BE2C (cell line): Measurements from ENCODE around the gene SCNN1B.

Source experiments
- DNase-seq: peaks from one replicate; pipeline ENCODE4 v3.0.0-alpha.2; 2020
- H3K27me3 ChIP-seq: fragments of 250-450 bp; sonication (Bioruptor Pico); 2 replicates; pipeline ENCODE4 v1.5.1; 2020; ENCODE audit warnings: mild to moderate bottlenecking
- H3K36me3 ChIP-seq: fragments of 250-450 bp; sonication (Bioruptor Pico); 2 replicates; pipeline ENCODE4 v1.5.1; 2020; ENCODE audit warnings: mild to moderate bottlenecking
- H3K4me1 ChIP-seq: fragments of 250-450 bp; sonication (Bioruptor Pico); 2 replicates; pipeline ENCODE4 v1.5.1; 2020
- H3K4me3 ChIP-seq: 2 replicates; pipeline ENCODE4 v1.5.1; 2011; ENCODE audit warnings: low read depth, low read length
- H3K9me3 ChIP-seq: fragments of 250-450 bp; sonication (Bioruptor Pico); 2 replicates; pipeline ENCODE4 v1.5.1; 2020
- TF ChIP-seq, protein P1 (sequence below): IDR thresholded peaks from 2 replicates; pipeline ENCODE4 v1.5.1; 2012; ENCODE audit warnings: mild to moderate bottlenecking, low read depth, low read length

SCNN1B gene

GRCh38 chr16:23316232-23316631, 14.1 kb downstream of the SCNN1B start:
- TF ChIP-seq, protein P1, sequence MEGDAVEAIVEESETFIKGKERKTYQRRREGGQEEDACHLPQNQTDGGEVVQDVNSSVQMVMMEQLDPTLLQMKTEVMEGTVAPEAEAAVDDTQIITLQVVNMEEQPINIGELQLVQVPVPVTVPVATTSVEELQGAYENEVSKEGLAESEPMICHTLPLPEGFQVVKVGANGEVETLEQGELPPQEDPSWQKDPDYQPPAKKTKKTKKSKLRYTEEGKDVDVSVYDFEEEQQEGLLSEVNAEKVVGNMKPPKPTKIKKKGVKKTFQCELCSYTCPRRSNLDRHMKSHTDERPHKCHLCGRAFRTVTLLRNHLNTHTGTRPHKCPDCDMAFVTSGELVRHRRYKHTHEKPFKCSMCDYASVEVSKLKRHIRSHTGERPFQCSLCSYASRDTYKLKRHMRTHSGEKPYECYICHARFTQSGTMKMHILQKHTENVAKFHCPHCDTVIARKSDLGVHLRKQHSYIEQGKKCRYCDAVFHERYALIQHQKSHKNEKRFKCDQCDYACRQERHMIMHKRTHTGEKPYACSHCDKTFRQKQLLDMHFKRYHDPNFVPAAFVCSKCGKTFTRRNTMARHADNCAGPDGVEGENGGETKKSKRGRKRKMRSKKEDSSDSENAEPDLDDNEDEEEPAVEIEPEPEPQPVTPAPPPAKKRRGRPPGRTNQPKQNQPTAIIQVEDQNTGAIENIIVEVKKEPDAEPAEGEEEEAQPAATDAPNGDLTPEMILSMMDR: no peak
- H3K9me3 ChIP-seq: no peaks in the 10 kb centered on the region
- no peak for DNase-seq
- H3K36me3 ChIP-seq: no peaks in the 10 kb centered on the region
- no peaks in the 10 kb centered on the region for H3K27me3 ChIP-seq
- H3K4me3 ChIP-seq: no peak overlapping the region
- H3K4me1 ChIP-seq: no peaks in the 10 kb centered on the region

- TF ChIP-seq, protein P1: no peak
- H3K9me3 ChIP-seq: no peaks in the 10 kb centered on the region
- no peak for DNase-seq
- no peaks in the 10 kb centered on the region for H3K4me1 ChIP-seq
- no peaks in the 10 kb centered on the region for H3K27me3 ChIP-seq
- H3K4me3 ChIP-seq: no peak overlapping the region
- H3K36me3 ChIP-seq: no peaks in the 10 kb centered on the region
Observed at GRCh38 chr16:23316634-23317265, 14.6 kb downstream of the SCNN1B start.

DNA sequence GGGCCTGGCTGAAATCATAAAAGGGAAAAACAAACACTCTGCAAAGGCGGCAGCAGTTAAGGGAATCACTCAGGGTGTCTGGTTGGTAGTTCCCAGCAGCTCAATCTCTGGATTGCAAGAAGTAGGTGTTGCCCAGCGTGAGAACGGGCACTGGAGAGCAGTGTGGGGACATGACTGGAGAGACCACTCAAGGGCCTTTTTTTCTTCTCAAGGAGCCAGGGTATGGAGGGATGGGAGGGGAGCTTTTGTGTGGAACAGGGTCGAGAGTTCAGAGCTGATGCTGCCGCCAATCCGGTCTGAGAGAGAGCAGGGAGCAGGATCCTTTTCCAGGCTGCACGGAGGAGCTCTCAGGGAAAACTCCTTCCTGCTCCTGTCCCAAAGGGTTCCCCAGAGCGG, 15.2 kb downstream of the SCNN1B start:
- H3K27me3 ChIP-seq: no peaks in the 10 kb centered on the region
- H3K36me3 ChIP-seq: no peaks in the 10 kb centered on the region
- no peak overlapping the region for H3K4me3 ChIP-seq
- TF ChIP-seq, protein P1: no peak
- no peaks in the 10 kb centered on the region for H3K4me1 ChIP-seq
- no peak for DNase-seq
- H3K9me3 ChIP-seq: no peaks in the 10 kb centered on the region

DNA sequence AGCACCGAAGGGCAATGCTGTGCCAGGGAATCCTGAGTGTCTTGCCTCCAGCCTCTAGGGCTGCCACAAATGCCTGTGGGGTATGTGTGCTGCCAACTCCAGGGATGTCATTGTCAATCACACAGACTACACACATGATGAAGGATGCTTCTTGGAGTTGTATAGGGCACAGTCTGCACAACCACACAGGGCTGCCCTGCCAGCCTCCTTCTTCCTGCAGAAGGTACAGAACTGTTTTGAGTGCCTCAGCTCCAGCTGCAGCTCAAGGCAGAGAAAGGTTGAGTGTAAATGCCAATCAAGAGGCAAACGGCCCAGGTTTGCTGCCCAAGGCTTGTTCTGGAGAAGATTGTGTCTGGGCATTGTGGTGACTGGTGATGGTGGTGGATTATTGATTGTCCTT, 15.6 kb downstream of the SCNN1B start:
- H3K4me1 ChIP-seq: no peaks in the 10 kb centered on the region
- no peaks in the 10 kb centered on the region for H3K27me3 ChIP-seq
- no peaks in the 10 kb centered on the region for H3K9me3 ChIP-seq
- no peak overlapping the region for H3K4me3 ChIP-seq
- no peaks in the 10 kb centered on the region for H3K36me3 ChIP-seq
- TF ChIP-seq, protein P1: no peak
- DNase-seq: no peak

- no peak overlapping the region for H3K4me3 ChIP-seq
- H3K9me3 ChIP-seq: no peaks in the 10 kb centered on the region
- H3K4me1 ChIP-seq: no peaks in the 10 kb centered on the region
- TF ChIP-seq, protein P1: no peak
- H3K36me3 ChIP-seq: no peaks in the 10 kb centered on the region
- H3K27me3 ChIP-seq: no peaks in the 10 kb centered on the region
- no peak for DNase-seq
Observed at GRCh38 chr16:23318639-23319038, 16.5 kb downstream of the SCNN1B start.

DNA sequence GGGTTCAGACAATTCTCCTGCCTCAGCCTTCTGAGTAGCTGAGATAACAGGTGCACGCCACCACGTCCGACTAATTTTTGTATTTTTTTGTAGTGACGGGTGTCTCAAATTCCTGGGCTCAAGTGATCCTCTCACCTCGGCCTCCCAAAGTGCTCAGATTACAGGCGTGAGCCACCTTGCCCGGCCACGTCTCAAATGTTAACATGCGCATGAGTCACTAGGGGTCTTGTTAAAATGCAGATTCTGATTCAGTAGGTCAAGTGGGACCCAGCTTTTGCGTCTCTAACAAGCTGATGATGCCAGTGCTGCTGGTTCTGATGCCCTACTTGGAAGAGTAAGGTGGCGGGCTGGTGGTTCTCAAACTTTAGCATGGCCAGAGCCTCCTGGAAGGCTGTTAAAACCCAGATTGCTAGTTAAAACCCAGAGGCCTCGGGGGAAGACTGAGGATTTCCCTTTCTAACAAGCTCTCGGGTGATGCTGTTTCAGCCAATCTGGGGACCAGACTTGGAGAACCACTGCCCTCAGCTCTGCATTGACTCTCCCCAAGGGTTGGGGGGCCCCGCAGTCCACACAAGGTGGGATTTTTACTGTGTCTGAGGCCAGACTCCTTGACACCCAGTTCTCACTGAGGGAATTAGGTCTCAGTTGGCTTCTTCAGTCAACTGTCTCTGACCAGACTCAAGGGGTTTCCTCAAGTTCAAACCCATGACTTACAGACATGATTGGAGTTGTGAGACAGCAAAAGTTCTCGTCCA, 17.9 kb downstream of the SCNN1B start:
- H3K36me3 ChIP-seq: no peaks in the 10 kb centered on the region
- TF ChIP-seq, protein P1: no peak
- H3K4me3 ChIP-seq: no peak overlapping the region
- peaks cover 4% of the 10 kb centered on the region; the same call in 1 of the 2 replicates for H3K27me3 ChIP-seq
- no peak for DNase-seq
- no peaks in the 10 kb centered on the region for H3K9me3 ChIP-seq
- no peaks in the 10 kb centered on the region for H3K4me1 ChIP-seq
